Measurements from ENCODE around the gene RNF114. TPM values are rescaled to one million over a fixed set of nuclear protein-coding genes. Genes with fewer than 3 reads are reported as not detected.

The RNF114 gene
- total RNA-seq, 1 donor = 78.5 TPM

DNA sequence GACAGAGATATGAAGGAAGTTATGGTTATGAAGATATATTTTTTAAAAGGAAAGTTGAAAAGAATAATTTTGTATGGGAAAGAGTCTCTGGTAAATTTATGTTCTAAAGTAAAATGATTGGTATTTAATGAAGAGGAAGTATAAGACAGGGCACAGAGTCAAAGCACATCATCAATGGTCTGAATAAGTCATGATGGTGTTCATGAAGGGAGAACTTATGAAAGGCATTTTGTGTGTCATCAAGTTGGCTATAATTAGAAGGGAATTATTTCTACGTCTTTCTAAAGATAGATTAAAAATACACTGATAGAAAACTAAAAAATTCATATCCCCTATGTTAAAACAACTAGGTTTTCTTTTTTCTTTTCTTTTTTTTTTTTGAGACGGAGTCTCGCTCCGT lies 25.2 kb downstream of the RNF114 start:
- H3K27me3 ChIP-seq (ENCODE audit: insufficient read depth, low read length) = no peaks in the 10 kb centered on the region
- no peak overlapping the region for H3K4me3 ChIP-seq (ENCODE audit: insufficient read depth, low read length)
- H3K36me3 ChIP-seq (ENCODE audit: insufficient read depth, low read length) = no peaks in the 10 kb centered on the region
- H3K9me3 ChIP-seq (ENCODE audit: low read depth, low read length) = no peaks in the 10 kb centered on the region
- H3K27ac ChIP-seq (ENCODE audit: low read depth, low read length) = no peak overlapping the region
- no peaks in the 10 kb centered on the region for H3K4me1 ChIP-seq (ENCODE audit: insufficient read depth, low read length)
- H3K4me2 ChIP-seq (ENCODE audit: insufficient read depth, low read length) = no peak overlapping the region
- no peaks in the 10 kb centered on the region for H3K79me2 ChIP-seq (ENCODE audit: insufficient read depth, low read length)
- no peak overlapping the region for H2AFZ ChIP-seq (ENCODE audit: low read length)
- no peak for DNase-seq (ENCODE audit: insufficient read length, low spot score, missing footprints)
- TF ChIP-seq, protein P1, sequence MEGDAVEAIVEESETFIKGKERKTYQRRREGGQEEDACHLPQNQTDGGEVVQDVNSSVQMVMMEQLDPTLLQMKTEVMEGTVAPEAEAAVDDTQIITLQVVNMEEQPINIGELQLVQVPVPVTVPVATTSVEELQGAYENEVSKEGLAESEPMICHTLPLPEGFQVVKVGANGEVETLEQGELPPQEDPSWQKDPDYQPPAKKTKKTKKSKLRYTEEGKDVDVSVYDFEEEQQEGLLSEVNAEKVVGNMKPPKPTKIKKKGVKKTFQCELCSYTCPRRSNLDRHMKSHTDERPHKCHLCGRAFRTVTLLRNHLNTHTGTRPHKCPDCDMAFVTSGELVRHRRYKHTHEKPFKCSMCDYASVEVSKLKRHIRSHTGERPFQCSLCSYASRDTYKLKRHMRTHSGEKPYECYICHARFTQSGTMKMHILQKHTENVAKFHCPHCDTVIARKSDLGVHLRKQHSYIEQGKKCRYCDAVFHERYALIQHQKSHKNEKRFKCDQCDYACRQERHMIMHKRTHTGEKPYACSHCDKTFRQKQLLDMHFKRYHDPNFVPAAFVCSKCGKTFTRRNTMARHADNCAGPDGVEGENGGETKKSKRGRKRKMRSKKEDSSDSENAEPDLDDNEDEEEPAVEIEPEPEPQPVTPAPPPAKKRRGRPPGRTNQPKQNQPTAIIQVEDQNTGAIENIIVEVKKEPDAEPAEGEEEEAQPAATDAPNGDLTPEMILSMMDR (IDR thresholded peaks at IDR 0.05; ENCODE audit: extremely low read depth, low read depth, low read length) = no peak
- H4K20me1 ChIP-seq (ENCODE audit: insufficient read depth, low read length) = no peaks in the 10 kb centered on the region

DNA sequence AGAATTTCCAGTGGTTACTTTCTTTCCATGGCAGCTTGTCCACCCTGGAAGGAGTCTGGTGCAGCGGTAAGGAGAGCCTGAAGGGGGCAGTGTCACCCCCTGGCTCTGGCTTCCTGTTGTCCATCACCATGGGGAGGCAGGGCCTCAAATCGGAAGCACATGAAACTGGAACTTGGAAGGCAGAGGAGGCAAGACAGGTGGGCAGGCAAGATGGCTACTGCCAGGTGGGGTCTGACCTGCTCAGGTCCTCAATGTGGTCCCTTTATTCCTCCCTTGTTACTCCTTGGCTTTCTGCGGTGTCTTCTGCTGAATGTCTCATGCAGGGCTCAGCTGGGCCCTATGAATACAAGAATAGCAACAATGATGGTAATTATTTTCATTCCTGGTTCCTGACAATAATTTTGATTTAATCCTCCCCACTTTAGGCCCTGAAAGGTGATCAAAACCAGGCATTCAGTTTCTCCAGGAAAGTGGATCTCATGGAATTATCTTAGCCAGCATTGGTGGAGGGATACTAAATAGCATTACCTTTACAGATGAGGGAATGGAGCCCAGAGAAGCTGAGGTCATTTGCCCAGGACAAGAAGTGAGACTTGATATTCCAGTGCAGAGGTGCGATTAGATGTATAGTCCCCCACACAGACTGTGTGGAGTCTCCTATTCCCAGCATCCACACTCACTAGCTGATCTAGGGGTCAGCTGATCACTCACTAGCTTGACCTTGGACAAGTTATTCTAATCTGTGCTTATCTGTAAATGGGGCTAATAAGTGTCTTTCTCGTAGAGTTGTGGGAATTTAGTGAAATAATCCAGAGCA lies 29.0 kb downstream of the RNF114 start:
- DNase-seq (ENCODE audit: insufficient read length, low spot score, missing footprints) = peak; percentile 87
- no peaks in the 10 kb centered on the region for H3K79me2 ChIP-seq (ENCODE audit: insufficient read depth, low read length)
- TF ChIP-seq, protein P1 (IDR thresholded peaks at IDR 0.05; ENCODE audit: extremely low read depth, low read depth, low read length) = peak; percentile 78
- no peaks in the 10 kb centered on the region for H3K36me3 ChIP-seq (ENCODE audit: insufficient read depth, low read length)
- no peaks in the 10 kb centered on the region for H3K27me3 ChIP-seq (ENCODE audit: insufficient read depth, low read length)
- no peak overlapping the region for H3K4me2 ChIP-seq (ENCODE audit: insufficient read depth, low read length)
- no peak overlapping the region for H2AFZ ChIP-seq (ENCODE audit: low read length)
- peaks cover 3% of the 10 kb centered on the region for H4K20me1 ChIP-seq (ENCODE audit: insufficient read depth, low read length)
- H3K4me3 ChIP-seq (ENCODE audit: insufficient read depth, low read length) = no peak overlapping the region
- peaks cover 14% of the 10 kb centered on the region for H3K4me1 ChIP-seq (ENCODE audit: insufficient read depth, low read length)
- H3K9me3 ChIP-seq (ENCODE audit: low read depth, low read length) = no peaks in the 10 kb centered on the region
- no peak overlapping the region for H3K27ac ChIP-seq (ENCODE audit: low read depth, low read length)

DNA sequence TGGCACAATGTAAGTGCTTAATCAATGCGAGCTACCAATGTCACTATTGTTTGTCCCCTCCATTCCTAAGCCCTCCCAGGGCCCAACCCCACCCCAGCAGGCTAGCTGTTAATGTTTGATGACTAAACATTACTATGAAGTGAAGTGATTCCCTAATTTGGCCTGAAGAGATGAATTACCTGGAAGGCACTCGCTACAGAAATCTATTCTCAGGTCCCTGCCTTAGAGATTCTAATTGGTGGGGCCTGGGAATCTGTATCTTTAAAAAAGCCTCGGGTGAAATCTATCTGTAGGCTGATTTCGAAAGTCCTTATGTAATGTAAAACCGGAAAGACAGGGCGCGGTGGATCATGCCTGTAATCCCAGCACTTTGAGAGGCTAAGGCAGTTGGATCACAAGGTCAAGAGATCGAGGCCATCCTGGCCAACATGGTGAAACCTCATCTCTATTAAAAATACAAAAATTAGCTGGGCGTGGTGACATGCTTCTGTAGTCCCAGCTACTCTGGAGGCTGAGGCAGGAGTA lies 29.6 kb downstream of the RNF114 start:
- TF ChIP-seq, protein P1 (IDR thresholded peaks at IDR 0.05; ENCODE audit: extremely low read depth, low read depth, low read length) = no peak
- Histone ChIP-seq H2AFZ (ENCODE audit: low read length) (no peak overlapping the region), H3K27me3 (ENCODE audit: insufficient read depth, low read length) (no peaks in the 10 kb centered on the region), H3K4me2 (ENCODE audit: insufficient read depth, low read length) (no peak overlapping the region), H3K9me3 (ENCODE audit: low read depth, low read length) (no peaks in the 10 kb centered on the region), H3K4me1 (ENCODE audit: insufficient read depth, low read length) (peaks cover 14% of the 10 kb centered on the region), H3K27ac (ENCODE audit: low read depth, low read length) (no peak overlapping the region), H4K20me1 (ENCODE audit: insufficient read depth, low read length) (peaks cover 3% of the 10 kb centered on the region), H3K36me3 (ENCODE audit: insufficient read depth, low read length) (no peaks in the 10 kb centered on the region), H3K79me2 (ENCODE audit: insufficient read depth, low read length) (no peaks in the 10 kb centered on the region), H3K4me3 (ENCODE audit: insufficient read depth, low read length) (no peak overlapping the region)
- DNase-seq (ENCODE audit: insufficient read length, low spot score, missing footprints) = no peak

DNA sequence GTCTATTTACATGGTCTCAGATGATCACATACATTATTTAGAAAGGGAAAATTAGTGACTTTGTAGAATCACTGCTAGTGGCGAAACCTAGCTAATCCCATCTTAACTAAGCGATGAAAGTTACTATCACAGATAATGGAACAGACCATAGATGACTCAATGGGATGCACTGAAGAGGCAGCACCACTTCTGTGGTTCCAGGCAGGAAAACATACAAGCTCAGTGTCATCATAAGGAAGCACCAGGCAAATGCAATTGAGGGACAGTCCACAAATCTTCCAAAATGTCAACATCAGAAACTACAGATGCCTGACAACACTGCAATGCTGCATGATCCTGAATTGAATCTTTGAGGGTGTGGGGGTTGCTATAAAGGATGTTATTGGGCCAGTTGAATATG lies 30.7 kb downstream of the RNF114 start:
- TF ChIP-seq, protein P1 (IDR thresholded peaks at IDR 0.05; ENCODE audit: extremely low read depth, low read depth, low read length) = no peak
- H3K9me3 ChIP-seq (ENCODE audit: low read depth, low read length) = no peaks in the 10 kb centered on the region
- DNase-seq (ENCODE audit: insufficient read length, low spot score, missing footprints) = no peak
- no peaks in the 10 kb centered on the region for H3K79me2 ChIP-seq (ENCODE audit: insufficient read depth, low read length)
- H3K4me3 ChIP-seq (ENCODE audit: insufficient read depth, low read length) = no peak overlapping the region
- no peaks in the 10 kb centered on the region for H3K27me3 ChIP-seq (ENCODE audit: insufficient read depth, low read length)
- no peak overlapping the region for H2AFZ ChIP-seq (ENCODE audit: low read length)
- peaks cover 3% of the 10 kb centered on the region for H4K20me1 ChIP-seq (ENCODE audit: insufficient read depth, low read length)
- no peaks in the 10 kb centered on the region for H3K36me3 ChIP-seq (ENCODE audit: insufficient read depth, low read length)
- H3K4me1 ChIP-seq (ENCODE audit: insufficient read depth, low read length) = peaks cover 14% of the 10 kb centered on the region
- H3K4me2 ChIP-seq (ENCODE audit: insufficient read depth, low read length) = no peak overlapping the region
- no peak overlapping the region for H3K27ac ChIP-seq (ENCODE audit: low read depth, low read length)

Measured in osteoblast (primary cell).